HepG2 (cell line): ENCODE measurements around the gene KISS1. TPM values are rescaled to one million over a fixed set of nuclear protein-coding genes. Genes with fewer than 3 reads are reported as not detected.

ENCODE experiments used
- ATAC-seq: fragments of 200-7000 bp; cut with Tn5 transposase; 3 replicates; pipeline ENCODE4 v1.9.1; 2020; ENCODE audit warnings: mild to moderate bottlenecking, moderate library complexity
- BruUV-seq: library from RNA; stranded (reverse); fragments of 400-500 nt; replicated peaks from 2 replicates; lab custom pipeline; 2021; lab: Mats Ljungman, UMichigan
- CTCF ChIA-PET: fragments of 300-600 bp; formaldehyde crosslinking; extraction: SDS; loops from one replicate; lab custom pipeline; 2021; ENCODE audit warnings: low total read pairs, inconsistent platforms, low intra/inter-chr PET ratio; lab: Yijun Ruan, JAX
- POLR2A ChIA-PET: fragments of 350-600 bp; sonication (Branson Sonifier 250); formaldehyde crosslinking; loops from one replicate; lab custom pipeline; 2020; ENCODE audit warnings: antibody characterized with exemption, inconsistent platforms; lab: Yijun Ruan, JAX
- DNase-seq: peaks from one replicate; pipeline ENCODE4 v3.0.0-alpha.2; 2015; ENCODE audit warnings: low spot score
- FAIRE-seq: peaks from 3 replicates; lab custom pipeline; 2011; peaks lifted over from hg19 to GRCh38; lab: Jason Lieb, UNC
- H2AFZ ChIP-seq: one replicate; pipeline ENCODE4 v1.6.1; 2011; ENCODE audit warnings: low read length, inconsistent platforms
- H3K27ac ChIP-seq: fragments of 300-600 bp; 3 replicates; pipeline ENCODE4 v1.8.0; 2011; ENCODE audit warnings: mixed run types, mild to moderate bottlenecking, mixed read lengths, low read length, inconsistent platforms; ENCODE audit not compliant: insufficient read depth; ENCODE audit errors: extremely low read length
- H3K27me3 ChIP-seq, 2 experiments: fragments of 200-600 bp in 1 of 2; 2 replicates in 1 of 2; 3 replicates in 1 of 2; pipeline versions ENCODE4 v1.6.0 to v1.8.0; 2011; ENCODE audit warnings: low read length in 2 of 2, mild to moderate bottlenecking in 2 of 2, moderate library complexity in 2 of 2, inconsistent platforms in 1 of 2; ENCODE audit not compliant: insufficient read depth in 2 of 2, control insufficient read depth in 1 of 2
- H3K36me3 ChIP-seq, 2 experiments: fragments of 200-600 bp in 1 of 2; replicated peaks in 1 of 2; 2 replicates in 1 of 2; 3 replicates in 1 of 2; pipeline versions ENCODE4 v1.5.1 to v1.8.0; 2011; ENCODE audit warnings: low read length in 2 of 2, inconsistent platforms in 1 of 2; ENCODE audit not compliant: insufficient read depth in 2 of 2, control insufficient read depth in 1 of 2
- H3K4me1 ChIP-seq: 2 replicates; pipeline ENCODE4 v1.5.1; 2012; ENCODE audit warnings: low read length, inconsistent platforms; ENCODE audit not compliant: insufficient read depth
- H3K4me2 ChIP-seq: 2 replicates; pipeline ENCODE4 v1.6.0; 2011; ENCODE audit warnings: low read depth, low read length, inconsistent platforms
- H3K4me3 ChIP-seq, 3 experiments: fragments of 200-600 bp in 1 of 3; sonication (generic), shearing (Covaris generic) in 1 of 3; replicated peaks in 1 of 3; 2 replicates each; pipeline ENCODE4 v1.5.1; 2011 to 2016; ENCODE audit warnings: low read length in 3 of 3, inconsistent platforms in 2 of 3, low read depth in 2 of 3, mild to moderate bottlenecking in 2 of 3, control low read depth in 1 of 3, mixed read lengths in 1 of 3; ENCODE audit not compliant: insufficient read depth in 1 of 3
- H3K79me2 ChIP-seq: one replicate; pipeline ENCODE4 v1.6.1; 2011; ENCODE audit warnings: low read length, inconsistent platforms; ENCODE audit not compliant: insufficient read depth
- H3K9ac ChIP-seq: 2 replicates; pipeline ENCODE4 v1.6.0; 2011; ENCODE audit warnings: mild to moderate bottlenecking, low read depth, low read length, inconsistent platforms; ENCODE audit not compliant: insufficient read depth
- H3K9me3 ChIP-seq: 2 replicates; pipeline ENCODE4 v1.5.1; 2012; ENCODE audit warnings: mild to moderate bottlenecking, low read length
- H4K20me1 ChIP-seq: 2 replicates; pipeline ENCODE4 v1.6.0; 2011; ENCODE audit warnings: inconsistent platforms, mild to moderate bottlenecking, low read length, moderate library complexity; ENCODE audit not compliant: insufficient read depth
- ATF6 ChIP-seq: sonication (generic); formaldehyde crosslinking; conservative IDR thresholded peaks from 2 replicates; pipeline ENCODE4 v1.4.0; 2020; ENCODE audit warnings: missing genetic modification reagents
- ATF7-NPFF ChIP-seq: sonication (generic); formaldehyde crosslinking; IDR thresholded peaks from 2 replicates; pipeline ENCODE4 v1.8.1; 2023; ENCODE audit warnings: mild to moderate bottlenecking, low read depth, missing genetic modification reagents, moderate library complexity
- HIVEP1 ChIP-seq: sonication (generic); formaldehyde crosslinking; IDR thresholded peaks from 2 replicates; pipeline ENCODE4 v1.4.0; 2020; ENCODE audit warnings: mild to moderate bottlenecking, missing genetic modification reagents
- HNF4A ChIP-seq: sonication (generic); formaldehyde crosslinking; IDR thresholded peaks from 2 replicates; pipeline ENCODE4 v1.4.0; 2020; ENCODE audit warnings: missing genetic modification reagents
- LRRFIP1 ChIP-seq: sonication (generic); formaldehyde crosslinking; conservative IDR thresholded peaks from 2 replicates; pipeline ENCODE4 v1.4.0; 2020; ENCODE audit warnings: missing genetic modification reagents
- SRF ChIP-seq: IDR thresholded peaks from 2 replicates; pipeline ENCODE4 v1.6.1; 2011; ENCODE audit warnings: mild to moderate bottlenecking, low read depth, low read length, moderate library complexity
- TCF12 ChIP-seq, 2 experiments: fragments of 450-650 bp in 1 of 2; sonication (generic) in 1 of 2; formaldehyde crosslinking in 1 of 2; IDR thresholded peaks; 2 replicates each; pipeline versions ENCODE4 v1.6.1 to v1.8.0; 2017 to 2022; ENCODE audit warnings: antibody characterized with exemption in 1 of 2, mild to moderate bottlenecking in 1 of 2, missing genetic modification reagents in 1 of 2, moderate library complexity in 1 of 2
- TP53 ChIP-seq: sonication (generic); formaldehyde crosslinking; conservative IDR thresholded peaks from 2 replicates; pipeline ENCODE4 v1.4.0; 2020; ENCODE audit warnings: missing genetic modification reagents
- ZFY ChIP-seq: sonication (generic); formaldehyde crosslinking; IDR thresholded peaks from 2 replicates; pipeline ENCODE4 v1.4.0; 2020; ENCODE audit warnings: missing genetic modification reagents
- ZNF160 ChIP-seq: sonication (generic); formaldehyde crosslinking; IDR thresholded peaks from 2 replicates; pipeline ENCODE4 v1.8.0; 2022; ENCODE audit warnings: mild to moderate bottlenecking, inconsistent platforms, missing genetic modification reagents
- ZNF232 ChIP-seq: sonication (generic); formaldehyde crosslinking; IDR thresholded peaks from 2 replicates; pipeline ENCODE4 v1.4.0; 2020; ENCODE audit warnings: missing genetic modification reagents, borderline replicate concordance
- ZNF713 ChIP-seq: sonication (generic); formaldehyde crosslinking; IDR thresholded peaks from 2 replicates; pipeline ENCODE4 v1.4.0; 2020; ENCODE audit warnings: mild to moderate bottlenecking, missing genetic modification reagents
- ZNF720 ChIP-seq: sonication (generic); formaldehyde crosslinking; IDR thresholded peaks from 2 replicates; pipeline ENCODE4 v1.4.0; 2020; ENCODE audit warnings: missing genetic modification reagents
- whole genome bisulfite sequencing: methylation state at CpG from one replicate; pipeline ENCODE4 v1.1.6; 2017; ENCODE audit warnings: low lambda C conversion rate; 5-methylcytosine and 5-hydroxymethylcytosine counted together
- in situ Hi-C: cut with HindIII; loops from 2 replicates; pipeline ENCODE4 v1.10.0; 2017; ENCODE audit warnings: low pct_unique_long_range_greater_than_20kb; ENCODE audit not compliant: extremely low pct_ligation_motif_present
- intact Hi-C: fragments of 100-400 bp; cut with micrococcal nuclease; formaldehyde crosslinking; loops from one replicate; pipeline ENCODE4 v1.10.0; 2022; ENCODE audit not compliant: unreplicated experiment
- polyA plus RNA-seq, 8 experiments: library from polyadenylated mRNA; depleted of rRNA in 3 of 8; stranded (reverse) in 7 of 8; unstranded in 1 of 8; fragments of >200 nt; fragmentation: Illumina TruSeq in 4 of 8; extraction: Trizol in 4 of 8; gene quantifications; 2 replicates each; pipeline versions ENCODE4 v1.2.1 to v1.2.3, GENCODE V29; 2011 to 2016; ENCODE audit warnings: low read depth in 4 of 8, missing spikeins in 1 of 8, mixed read lengths in 1 of 8; ENCODE audit not compliant: insufficient read depth in 1 of 8
- total RNA-seq, 5 experiments: library from RNA; depleted of rRNA; stranded (reverse); fragments of >200 nt; fragmentation: Illumina TruSeq; extraction: Trizol; gene quantifications; 2 replicates each; pipeline ENCODE4 v1.2.3, GENCODE V29; 2016; ENCODE audit warnings: low read depth in 1 of 5
- TF ChIP-seq, protein P1 (sequence below): IDR thresholded peaks from 2 replicates; pipeline ENCODE4 v1.6.1; 2016; ENCODE audit warnings: low read depth

KISS1 gene
- total and polyA plus RNA-seq, 2 of the 13 experiments (the other 11 are each of a cell fraction or from before 2014, with no cell fraction given): 0.24 to 0.80 TPM

GRCh38 chr1:204188959-204189639, 7.2 kb downstream of the KISS1 start:
- H3K36me3 ChIP-seq: no peaks in the 10 kb centered on the region
- CTCF ChIA-PET: no interaction called here

More at GRCh38 chr1:204188959-204189639, 7.2 kb downstream of the KISS1 start:
- H3K9ac ChIP-seq: no peak overlapping the region
- no peaks in the 10 kb centered on the region for H4K20me1 ChIP-seq
- POLR2A ChIA-PET: interaction anchor here (1.2 to 1.7 kb wide), 2 partner anchors 9 to 44 kb away, joined by 3 to 5 read pairs; no protein-coding TSS in a partner anchor
- in situ Hi-C loops: no loop called here
- H3K27me3 ChIP-seq: peaks cover 6 to 45% of the 10 kb centered on the region in 2 experiments; a peak in 4 of 5 replicates
- no peaks in the 10 kb centered on the region for H3K9me3 ChIP-seq
- DNase-seq: no peak
- H3K4me2 ChIP-seq: no peak overlapping the region
- intact Hi-C loops: no loop called here
- FAIRE-seq: no peak
- WGBS: 68% methylated on average over 9 of the region's 11 CpGs
- peaks cover 35% of the 10 kb centered on the region for H3K4me1 ChIP-seq
- no peak overlapping the region for H2AFZ ChIP-seq
- H3K27ac ChIP-seq: no peak overlapping the region
- H3K79me2 ChIP-seq: no peaks in the 10 kb centered on the region
- no peak for TF ChIP-seq HNF4A
- no peak for TF ChIP-seq LRRFIP1
- no peak for TF ChIP-seq HIVEP1 (CRISPR knock-in tag)
- no peak for TF ChIP-seq ZFY (CRISPR knock-in tag)
- no peak for TF ChIP-seq TP53 (CRISPR knock-in tag)
- no peak for TF ChIP-seq ATF7-NPFF (CRISPR knock-in tag)
- TF ChIP-seq ZNF160: no peak
- TF ChIP-seq ZNF713 (CRISPR knock-in tag): no peak
- no peak for TF ChIP-seq ZNF232 (CRISPR knock-in tag)
- TF ChIP-seq ATF6 (CRISPR knock-in tag): no peak
- no peak for TF ChIP-seq TCF12 (IDR thresholded peaks at IDR 0.05)
- TF ChIP-seq TCF12 (CRISPR knock-in tag; IDR thresholded peaks at IDR 0.05): no peak
- TF ChIP-seq ZNF720 (CRISPR knock-in tag): no peak
- TF ChIP-seq SRF: no peak
- TF ChIP-seq, protein P1, sequence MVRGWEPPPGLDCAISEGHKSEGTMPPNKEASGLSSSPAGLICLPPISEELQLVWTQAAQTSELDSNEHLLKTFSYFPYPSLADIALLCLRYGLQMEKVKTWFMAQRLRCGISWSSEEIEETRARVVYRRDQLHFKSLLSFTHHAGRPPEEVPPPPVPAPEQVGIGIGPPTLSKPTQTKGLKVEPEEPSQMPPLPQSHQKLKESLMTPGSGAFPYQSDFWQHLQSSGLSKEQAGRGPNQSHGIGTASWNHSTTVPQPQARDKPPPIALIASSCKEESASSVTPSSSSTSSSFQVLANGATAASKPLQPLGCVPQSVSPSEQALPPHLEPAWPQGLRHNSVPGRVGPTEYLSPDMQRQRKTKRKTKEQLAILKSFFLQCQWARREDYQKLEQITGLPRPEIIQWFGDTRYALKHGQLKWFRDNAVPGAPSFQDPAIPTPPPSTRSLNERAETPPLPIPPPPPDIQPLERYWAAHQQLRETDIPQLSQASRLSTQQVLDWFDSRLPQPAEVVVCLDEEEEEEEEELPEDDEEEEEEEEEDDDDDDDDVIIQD (CRISPR knock-in tag): no peak
- TF ChIP-seq, all 625 proteins: peak for 0
- BruUV-seq: no TSS peak
- no peak overlapping the region for H3K4me3 ChIP-seq
- no peak for ATAC-seq
